Transverse colon (tissue), 3 donors: ENCODE measurements around the gene GPSM3.
"Not testable (repeated sequence)": the region's sequence is repeated elsewhere in the genome, so short reads cannot be mapped to it uniquely, and the experiment has no call there.

Experiments used
- CTCF ChIP-seq, 5 experiments: fragments of 200-600 bp in 3 of 5; fragments of 450-650 bp in 2 of 5; sonication (generic) in 3 of 5; IDR thresholded peaks; 1 replicate in 2 of 5; 2 replicates in 3 of 5; pipeline ENCODE4 v1.5.1; 2016 to 2017; ENCODE audit warnings: antibody characterized with exemption in 5 of 5, inconsistent platforms in 3 of 5, mild to moderate bottlenecking in 2 of 5, moderate library complexity in 1 of 5
- EP300 ChIP-seq: sonication (generic); formaldehyde crosslinking; IDR thresholded peaks from one replicate; pipeline ENCODE4 v1.6.1; 2017; ENCODE audit warnings: antibody characterized with exemption, low read depth

GRCh38 chr6:32211432-32211831, 19.0 kb upstream of the GPSM3 start:
- not testable (repeated sequence) for TF ChIP-seq EP300; CTCF (IDR thresholded peaks at IDR 0.05)
